ENCODE data around the gene SGPP2.

The SGPP2 gene

GRCh38 chr2:222447131-222447530 lies 22.8 kb downstream of the SGPP2 start:
- DNase-seq (ENCODE audit: low read depth): no peak

GRCh38 chr2:222448748-222449181 lies 24.4 kb downstream of the SGPP2 start:
- DNase-seq (ENCODE audit: low read depth): no peak
- no peak overlapping the region for H3K4me3 ChIP-seq (ENCODE audit: control insufficient read depth, low read depth, low read length)
- no peak for TF ChIP-seq CTCF (IDR thresholded peaks at IDR 0.05; ENCODE audit: control insufficient read depth, insufficient read depth, low read depth, low read length, missing control alignments)

More at GRCh38 chr2:222447131-222447530, 22.8 kb downstream of the SGPP2 start:
- TF ChIP-seq CTCF (IDR thresholded peaks at IDR 0.05; ENCODE audit: control insufficient read depth, insufficient read depth, low read depth, low read length, missing control alignments): no peak
- H3K4me3 ChIP-seq (ENCODE audit: control insufficient read depth, low read depth, low read length): no peak overlapping the region

- no peak for DNase-seq (ENCODE audit: low read depth)
- no peak overlapping the region for H3K4me3 ChIP-seq (ENCODE audit: control insufficient read depth, low read depth, low read length)
- TF ChIP-seq CTCF (IDR thresholded peaks at IDR 0.05; ENCODE audit: control insufficient read depth, insufficient read depth, low read depth, low read length, missing control alignments): no peak
Measured at GRCh38 chr2:222450021-222450420, 25.7 kb downstream of the SGPP2 start.

GRCh38 chr2:222451224-222451674 lies 26.9 kb downstream of the SGPP2 start:
- no peak for TF ChIP-seq CTCF (IDR thresholded peaks at IDR 0.05; ENCODE audit: control insufficient read depth, insufficient read depth, low read depth, low read length, missing control alignments)
- H3K4me3 ChIP-seq (ENCODE audit: control insufficient read depth, low read depth, low read length): no peak overlapping the region
- DNase-seq (ENCODE audit: low read depth): no peak

- no peak overlapping the region for H3K4me3 ChIP-seq (ENCODE audit: control insufficient read depth, low read depth, low read length)
- no peak for TF ChIP-seq CTCF (IDR thresholded peaks at IDR 0.05; ENCODE audit: control insufficient read depth, insufficient read depth, low read depth, low read length, missing control alignments)
- no peak for DNase-seq (ENCODE audit: low read depth)
Measured at GRCh38 chr2:222452422-222452950, 28.1 kb downstream of the SGPP2 start.

- no peak for DNase-seq (ENCODE audit: low read depth)
- H3K4me3 ChIP-seq (ENCODE audit: control insufficient read depth, low read depth, low read length): no peak overlapping the region
- no peak for TF ChIP-seq CTCF (IDR thresholded peaks at IDR 0.05; ENCODE audit: control insufficient read depth, insufficient read depth, low read depth, low read length, missing control alignments)
Measured at GRCh38 chr2:222456479-222457077, 32.2 kb downstream of the SGPP2 start.

Measured in AG09309 (cell line).